ENCODE measurements around the gene TSPAN11. TPM values are rescaled to one million over a fixed set of nuclear protein-coding genes. Genes with fewer than 3 reads are reported as not detected.

The TSPAN11 gene
- total RNA-seq, 1 experiment from 2014 or later: 4.6 TPM

DNA sequence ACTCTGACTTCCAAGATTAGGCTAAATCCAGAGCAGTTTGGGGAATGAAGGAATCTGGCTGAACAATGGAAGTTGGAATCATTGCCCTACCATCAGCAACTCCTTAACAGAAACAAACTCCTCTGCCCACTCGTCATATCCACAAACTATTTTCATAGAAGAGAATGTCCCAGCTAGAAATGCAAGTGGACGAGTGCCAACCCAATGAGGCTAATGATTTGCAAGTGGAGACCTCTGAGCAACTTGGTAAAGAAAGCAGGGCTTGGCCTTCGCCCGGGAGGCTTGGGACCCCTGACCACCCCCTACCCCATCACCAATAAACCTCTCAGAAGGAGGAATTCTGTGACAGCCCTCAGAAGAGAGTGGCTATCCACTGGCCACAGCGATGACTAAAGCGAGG is 107.1 kb downstream of the TSPAN11 start:
- CTCF ChIA-PET: interaction anchor here (1.8 kb wide), 1 partner anchor 12 kb away, joined by 5 read pairs; no protein-coding TSS in a partner anchor
- POLR2A ChIA-PET: no interaction called here
- no peak overlapping the region for H3K27ac Mint-ChIP-seq
- no peaks in the 10 kb centered on the region for H3K9me3 Mint-ChIP-seq
- no peak for TF ChIP-seq ZNF416 (CRISPR knock-in tag; IDR thresholded peaks at IDR 0.05)
- no peak for TF ChIP-seq NR1H2 (CRISPR knock-in tag; IDR thresholded peaks at IDR 0.05)
- TF ChIP-seq JUN (CRISPR knock-in tag; IDR thresholded peaks at IDR 0.05): no peak
- no peak for TF ChIP-seq E2F1 (CRISPR knock-in tag; IDR thresholded peaks at IDR 0.05)
- TF ChIP-seq ZNF121 (CRISPR knock-in tag; IDR thresholded peaks at IDR 0.05): no peak
- no peak for TF ChIP-seq TP53 (CRISPR knock-in tag; IDR thresholded peaks at IDR 0.05)
- TF ChIP-seq, protein P1, sequence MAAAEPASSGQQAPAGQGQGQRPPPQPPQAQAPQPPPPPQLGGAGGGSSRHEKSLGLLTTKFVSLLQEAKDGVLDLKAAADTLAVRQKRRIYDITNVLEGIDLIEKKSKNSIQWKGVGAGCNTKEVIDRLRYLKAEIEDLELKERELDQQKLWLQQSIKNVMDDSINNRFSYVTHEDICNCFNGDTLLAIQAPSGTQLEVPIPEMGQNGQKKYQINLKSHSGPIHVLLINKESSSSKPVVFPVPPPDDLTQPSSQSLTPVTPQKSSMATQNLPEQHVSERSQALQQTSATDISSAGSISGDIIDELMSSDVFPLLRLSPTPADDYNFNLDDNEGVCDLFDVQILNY (CRISPR knock-in tag; IDR thresholded peaks at IDR 0.05): no peak
- no peak for ATAC-seq
- no peak for DNase-seq (ENCODE audit: low spot score)
- no peaks in the 10 kb centered on the region for H3K36me3 Mint-ChIP-seq
- peaks cover 2% of the 10 kb centered on the region; the same call in 1 of the 2 replicates for H3K27me3 Mint-ChIP-seq (ENCODE audit: low read depth)
- H3K4me1 Mint-ChIP-seq: peaks cover 4% of the 10 kb centered on the region; the same call in 1 of the 2 replicates
- H3K4me3 Mint-ChIP-seq: no peak overlapping the region

GRCh38 chr12:31034372-31034771 is 107.8 kb downstream of the TSPAN11 start:
- ATAC-seq (no peak), DNase-seq (ENCODE audit: low spot score) (no peak)
- H3K4me3 Mint-ChIP-seq: no peak overlapping the region
- no peaks in the 10 kb centered on the region for H3K9me3 Mint-ChIP-seq
- H3K27ac Mint-ChIP-seq: no peak overlapping the region
- TF ChIP-seq ATF6 (CRISPR knock-in tag; IDR thresholded peaks at IDR 0.05) (no peak), ZNF263 (CRISPR knock-in tag; IDR thresholded peaks at IDR 0.05; ENCODE audit: low read depth) (no peak), USF2 (CRISPR knock-in tag; IDR thresholded peaks at IDR 0.05) (no peak), GRHL2 (CRISPR knock-in tag; IDR thresholded peaks at IDR 0.05; ENCODE audit: insufficient replicate concordance, severe bottlenecking) (no peak), IRF1 (CRISPR knock-in tag; IDR thresholded peaks at IDR 0.05) (no peak), STAT6 (CRISPR knock-in tag; conservative IDR thresholded peaks at IDR 0.05; ENCODE audit: low read depth) (no peak), NFATC4 (CRISPR knock-in tag; IDR thresholded peaks at IDR 0.05) (no peak), ERG (CRISPR knock-in tag; IDR thresholded peaks at IDR 0.05) (no peak), NR3C1 (CRISPR knock-in tag; conservative IDR thresholded peaks at IDR 0.05; ENCODE audit: low read depth) (no peak), ATF2 (CRISPR knock-in tag; IDR thresholded peaks at IDR 0.05; ENCODE audit: borderline replicate concordance, low read depth) (no peak)
- TF ChIP-seq, protein P2, sequence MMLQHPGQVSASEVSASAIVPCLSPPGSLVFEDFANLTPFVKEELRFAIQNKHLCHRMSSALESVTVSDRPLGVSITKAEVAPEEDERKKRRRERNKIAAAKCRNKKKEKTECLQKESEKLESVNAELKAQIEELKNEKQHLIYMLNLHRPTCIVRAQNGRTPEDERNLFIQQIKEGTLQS (CRISPR knock-in tag; conservative IDR thresholded peaks at IDR 0.05): no peak
- TF ChIP-seq, protein P3, sequence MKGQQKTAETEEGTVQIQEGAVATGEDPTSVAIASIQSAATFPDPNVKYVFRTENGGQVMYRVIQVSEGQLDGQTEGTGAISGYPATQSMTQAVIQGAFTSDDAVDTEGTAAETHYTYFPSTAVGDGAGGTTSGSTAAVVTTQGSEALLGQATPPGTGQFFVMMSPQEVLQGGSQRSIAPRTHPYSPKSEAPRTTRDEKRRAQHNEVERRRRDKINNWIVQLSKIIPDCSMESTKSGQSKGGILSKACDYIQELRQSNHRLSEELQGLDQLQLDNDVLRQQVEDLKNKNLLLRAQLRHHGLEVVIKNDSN (CRISPR knock-in tag; IDR thresholded peaks at IDR 0.05): no peak
- CTCF ChIA-PET: interaction anchor here (1.8 kb wide), 1 partner anchor 12 kb away, joined by 5 read pairs; no protein-coding TSS in a partner anchor
- H3K4me1 Mint-ChIP-seq: 0 out of 2 replicates have a peak, but pooled peaks cover 2% of the 10 kb centered on the region
- H3K27me3 Mint-ChIP-seq (ENCODE audit: low read depth): peaks cover 3% of the 10 kb centered on the region; the same call in 1 of the 2 replicates
- POLR2A ChIA-PET: no interaction called here
- no peaks in the 10 kb centered on the region for H3K36me3 Mint-ChIP-seq
